Vagina (tissue), 2 donors: ENCODE measurements around the gene ACOT13.

Experiments used
- POLR2AphosphoS5 ChIP-seq, 2 donors: sonication (generic); formaldehyde crosslinking; IDR thresholded peaks; one replicate each; pipeline ENCODE4 v1.9.0; 2017; ENCODE audit warnings: antibody characterized with exemption in 2 of 2, mild to moderate bottlenecking in 2 of 2, low read depth in 1 of 2; ENCODE audit not compliant: insufficient read depth in 1 of 2
- TF ChIP-seq, protein P1 (sequence below), 3 experiments: fragments of 450-650 bp in 2 of 3; fragments of 200-600 bp in 1 of 3; sonication (generic) in 1 of 3; IDR thresholded peaks; one replicate each; pipeline ENCODE4 v1.5.1; 2017 to 2019; ENCODE audit warnings: antibody characterized with exemption in 3 of 3, mild to moderate bottlenecking in 2 of 3, moderate library complexity in 2 of 3

- TF ChIP-seq, protein P1, sequence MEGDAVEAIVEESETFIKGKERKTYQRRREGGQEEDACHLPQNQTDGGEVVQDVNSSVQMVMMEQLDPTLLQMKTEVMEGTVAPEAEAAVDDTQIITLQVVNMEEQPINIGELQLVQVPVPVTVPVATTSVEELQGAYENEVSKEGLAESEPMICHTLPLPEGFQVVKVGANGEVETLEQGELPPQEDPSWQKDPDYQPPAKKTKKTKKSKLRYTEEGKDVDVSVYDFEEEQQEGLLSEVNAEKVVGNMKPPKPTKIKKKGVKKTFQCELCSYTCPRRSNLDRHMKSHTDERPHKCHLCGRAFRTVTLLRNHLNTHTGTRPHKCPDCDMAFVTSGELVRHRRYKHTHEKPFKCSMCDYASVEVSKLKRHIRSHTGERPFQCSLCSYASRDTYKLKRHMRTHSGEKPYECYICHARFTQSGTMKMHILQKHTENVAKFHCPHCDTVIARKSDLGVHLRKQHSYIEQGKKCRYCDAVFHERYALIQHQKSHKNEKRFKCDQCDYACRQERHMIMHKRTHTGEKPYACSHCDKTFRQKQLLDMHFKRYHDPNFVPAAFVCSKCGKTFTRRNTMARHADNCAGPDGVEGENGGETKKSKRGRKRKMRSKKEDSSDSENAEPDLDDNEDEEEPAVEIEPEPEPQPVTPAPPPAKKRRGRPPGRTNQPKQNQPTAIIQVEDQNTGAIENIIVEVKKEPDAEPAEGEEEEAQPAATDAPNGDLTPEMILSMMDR (IDR thresholded peaks at IDR 0.05) = no peak
- no peak for TF ChIP-seq POLR2AphosphoS5 (IDR thresholded peaks at IDR 0.05; ENCODE audit: insufficient read depth in 1 of 2, low read depth in 1 of 2)
These were observed 3.7 kb upstream of the ACOT13 start for GRCh38 chr6:24663189-24663588.
